ENCODE measurements around the gene EXOC6B. TPM values are rescaled to one million over a fixed set of nuclear protein-coding genes. Genes with fewer than 3 reads are reported as not detected.

The EXOC6B gene
- total RNA-seq, 2 donors from 2014 or later = 11.7 to 12.9 TPM

GRCh38 chr2:72130659-72131360 lies 695.0 kb downstream of the EXOC6B start:
- WGBS, 2 donors = 37 to 46% methylated on average over 26 of the region's 26 CpGs
- no peaks in the 10 kb centered on the region for H3K4me1 ChIP-seq
- H3K27ac ChIP-seq = no peak overlapping the region
- TF ChIP-seq, protein P1, sequence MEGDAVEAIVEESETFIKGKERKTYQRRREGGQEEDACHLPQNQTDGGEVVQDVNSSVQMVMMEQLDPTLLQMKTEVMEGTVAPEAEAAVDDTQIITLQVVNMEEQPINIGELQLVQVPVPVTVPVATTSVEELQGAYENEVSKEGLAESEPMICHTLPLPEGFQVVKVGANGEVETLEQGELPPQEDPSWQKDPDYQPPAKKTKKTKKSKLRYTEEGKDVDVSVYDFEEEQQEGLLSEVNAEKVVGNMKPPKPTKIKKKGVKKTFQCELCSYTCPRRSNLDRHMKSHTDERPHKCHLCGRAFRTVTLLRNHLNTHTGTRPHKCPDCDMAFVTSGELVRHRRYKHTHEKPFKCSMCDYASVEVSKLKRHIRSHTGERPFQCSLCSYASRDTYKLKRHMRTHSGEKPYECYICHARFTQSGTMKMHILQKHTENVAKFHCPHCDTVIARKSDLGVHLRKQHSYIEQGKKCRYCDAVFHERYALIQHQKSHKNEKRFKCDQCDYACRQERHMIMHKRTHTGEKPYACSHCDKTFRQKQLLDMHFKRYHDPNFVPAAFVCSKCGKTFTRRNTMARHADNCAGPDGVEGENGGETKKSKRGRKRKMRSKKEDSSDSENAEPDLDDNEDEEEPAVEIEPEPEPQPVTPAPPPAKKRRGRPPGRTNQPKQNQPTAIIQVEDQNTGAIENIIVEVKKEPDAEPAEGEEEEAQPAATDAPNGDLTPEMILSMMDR (IDR thresholded peaks at IDR 0.05) = no peak
- TF ChIP-seq POLR2A (IDR thresholded peaks at IDR 0.05) = no peak
- no peaks in the 10 kb centered on the region for H3K36me3 ChIP-seq (replicated peaks in 1 of 2; ENCODE audit: insufficient read depth in 1 of 2, low read depth in 2 of 2)
- H3K9me3 ChIP-seq = no peaks in the 10 kb centered on the region
- ATAC-seq (no peak), DNase-seq (peak in 1 of 4 donors; percentile 5)
- H3K4me3 ChIP-seq = no peak overlapping the region
- intact Hi-C loops (cut with DNase I) = no loop called here
- no peaks in the 10 kb centered on the region for H3K27me3 ChIP-seq

DNA sequence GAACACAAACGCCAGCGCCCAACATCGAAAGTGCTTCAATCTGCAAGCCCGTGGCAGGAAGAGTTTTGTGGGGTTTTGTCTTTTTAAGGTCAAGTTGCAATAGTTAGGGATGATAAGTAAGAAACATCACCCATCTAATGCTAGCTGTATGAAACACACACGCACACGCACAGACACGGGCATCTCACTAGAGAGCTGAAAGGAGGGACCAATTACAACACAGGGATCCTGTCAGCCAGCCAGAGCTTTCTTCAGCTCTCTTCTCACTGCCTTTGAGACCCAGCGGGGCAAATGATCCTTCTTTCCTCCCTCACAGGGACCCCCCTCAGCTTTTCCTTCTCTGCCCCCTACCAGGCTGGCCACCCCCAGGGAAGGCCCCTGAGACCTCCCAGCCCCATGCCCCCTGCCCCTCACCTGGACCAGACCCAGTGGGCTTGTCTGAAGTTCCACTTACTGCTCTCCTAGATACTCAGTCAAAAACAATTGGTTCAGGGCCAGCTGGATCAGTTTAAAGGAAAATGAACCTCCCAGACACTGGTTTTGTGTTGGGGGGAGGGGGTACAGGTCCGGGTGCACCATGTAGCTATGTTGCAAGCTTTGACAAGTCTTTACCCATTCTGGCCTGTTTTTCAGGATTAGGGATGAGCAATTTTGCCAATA lies 696.0 kb downstream of the EXOC6B start:
- DNase-seq = peak in 2 of 4 donors; percentile 1 to 4
- H3K4me1 ChIP-seq = no peaks in the 10 kb centered on the region
- H3K27ac ChIP-seq = no peak overlapping the region
- H3K9me3 ChIP-seq = no peaks in the 10 kb centered on the region
- intact Hi-C loops (cut with DNase I) = no loop called here
- no peak for TF ChIP-seq POLR2A (IDR thresholded peaks at IDR 0.05)
- TF ChIP-seq, protein P1 (IDR thresholded peaks at IDR 0.05) = no peak
- no peak overlapping the region for H3K4me3 ChIP-seq
- H3K27me3 ChIP-seq = no peaks in the 10 kb centered on the region
- no peaks in the 10 kb centered on the region for H3K36me3 ChIP-seq (replicated peaks in 1 of 2; ENCODE audit: insufficient read depth in 1 of 2, low read depth in 2 of 2)
- no peak for ATAC-seq
- 75 to 80% methylated on average over 9 of the region's 9 CpGs for WGBS, 2 donors

DNA sequence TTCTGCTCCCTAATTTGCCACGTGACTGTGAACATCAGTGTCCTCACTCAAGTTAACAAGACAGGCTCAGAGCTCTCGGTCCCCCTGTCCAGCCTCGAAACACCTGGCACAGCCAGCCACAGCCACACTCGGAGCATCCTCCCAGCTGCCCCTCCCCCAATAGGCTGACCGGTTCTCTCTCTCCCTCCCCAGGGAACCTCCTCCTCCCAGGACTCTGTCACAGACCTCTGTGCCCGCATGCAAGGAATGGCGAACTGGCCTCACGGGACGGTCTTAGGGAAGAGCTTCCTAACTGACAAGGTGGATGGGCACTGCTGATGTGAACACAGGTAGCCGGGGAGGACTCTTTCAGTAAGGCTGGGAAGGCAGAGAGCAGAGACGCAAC lies 697.0 kb downstream of the EXOC6B start:
- Histone ChIP-seq H3K9me3 (no peaks in the 10 kb centered on the region), H3K27ac (no peak overlapping the region), H3K27me3 (no peaks in the 10 kb centered on the region), H3K4me3 (no peak overlapping the region), H3K4me1 (no peaks in the 10 kb centered on the region), H3K36me3 (replicated peaks in 1 of 2; ENCODE audit: insufficient read depth in 1 of 2, low read depth in 2 of 2) (no peaks in the 10 kb centered on the region)
- 59 to 75% methylated on average over 8 to 11 of the region's 11 CpGs for WGBS, 2 donors
- peak in 2 of 4 donors; percentile 1 for DNase-seq
- TF ChIP-seq, protein P1 (IDR thresholded peaks at IDR 0.05) = no peak
- TF ChIP-seq POLR2A (IDR thresholded peaks at IDR 0.05) = no peak
- intact Hi-C loops (cut with DNase I) = no loop called here
- no peak for ATAC-seq

DNA sequence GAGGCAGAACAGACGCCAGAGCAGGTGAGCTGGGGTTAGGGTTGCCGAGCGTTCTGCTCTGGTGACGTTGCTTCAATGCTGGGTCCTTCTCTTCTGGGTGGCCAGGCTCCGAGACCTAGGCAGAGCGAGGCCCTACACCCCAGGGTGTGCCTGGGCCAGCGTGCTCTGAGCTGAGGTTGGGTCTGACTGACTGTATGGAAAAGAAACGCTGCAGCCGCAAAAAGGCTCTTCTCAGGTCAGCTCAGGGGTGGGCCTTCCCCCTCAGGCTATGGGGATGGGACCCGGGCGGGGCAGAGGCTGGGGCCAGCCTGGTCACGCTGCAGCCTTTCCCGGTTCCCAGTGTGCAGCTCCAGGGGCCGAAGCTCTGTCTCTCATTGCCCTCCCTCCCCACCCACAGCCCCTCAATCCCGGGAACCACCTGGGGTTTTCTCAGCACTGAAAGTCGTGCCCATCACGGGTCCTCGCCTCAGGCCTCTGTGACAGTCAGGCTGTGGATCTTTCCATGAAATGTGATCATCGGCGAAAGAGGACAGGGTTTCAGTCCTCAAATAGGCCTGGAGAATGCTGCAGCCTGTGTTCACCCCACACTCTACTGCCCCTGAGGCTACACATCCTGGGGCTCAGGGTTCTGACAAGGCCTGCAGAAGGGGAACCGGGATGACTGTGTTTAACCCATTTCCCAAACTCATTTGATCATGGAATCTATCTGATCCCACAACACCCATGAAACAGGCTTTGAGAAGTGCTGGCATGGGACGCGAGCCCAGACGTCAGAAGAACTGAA lies 697.6 kb downstream of the EXOC6B start:
- Histone ChIP-seq H3K4me1 (no peaks in the 10 kb centered on the region), H3K36me3 (replicated peaks in 1 of 2; ENCODE audit: insufficient read depth in 1 of 2, low read depth in 2 of 2) (no peaks in the 10 kb centered on the region), H3K9me3 (no peaks in the 10 kb centered on the region), H3K27me3 (no peaks in the 10 kb centered on the region), H3K4me3 (no peak overlapping the region), H3K27ac (no peak overlapping the region)
- no peak for ATAC-seq
- DNase-seq = peak in 2 of 4 donors; percentile 0 to 1
- intact Hi-C loops (cut with DNase I) = no loop called here
- TF ChIP-seq, protein P1 (IDR thresholded peaks at IDR 0.05) = no peak
- TF ChIP-seq POLR2A (IDR thresholded peaks at IDR 0.05) = no peak
- WGBS, 2 donors = 76 to 77% methylated on average over 17 to 24 of the region's 24 CpGs

All from body of pancreas (tissue), 4 donors.